Adrenal gland (tissue), 12 donors: Measurements from ENCODE around the gene RNF227. TPM values are rescaled to one million over a fixed set of nuclear protein-coding genes. Genes with fewer than 3 reads are reported as not detected.

Source experiments
- DNase-seq, 7 donors: peaks; one replicate each; pipeline ENCODE4 v3.0.0-alpha.2; 2019 to 2020
- H3K27ac ChIP-seq, 5 donors: fragments of 200-600 bp; sonication (generic) in 4 of 5; 1 replicate in 3 of 5; 2 replicates in 2 of 5; pipeline versions ENCODE4 v1.5.1 to v1.8.0; 2016 to 2020; ENCODE audit warnings: mild to moderate bottlenecking in 1 of 5
- H3K27me3 ChIP-seq: fragments of 200-600 bp; 2 replicates; pipeline ENCODE4 v1.8.0; 2021
- H3K36me3 ChIP-seq, 2 donors: fragments of 200-600 bp; replicated peaks in 1 of 2; 1 replicate in 1 of 2; 2 replicates in 1 of 2; pipeline versions ENCODE4 v1.5.1 to v1.8.0; 2018 to 2022
- H3K4me1 ChIP-seq, 2 donors: fragments of 200-600 bp; replicated peaks in 1 of 2; 1 replicate in 1 of 2; 2 replicates in 1 of 2; pipeline versions ENCODE4 v1.5.1 to v1.8.0; 2018 to 2021
- H3K4me3 ChIP-seq, 4 donors: fragments of 200-600 bp; sonication (generic) in 3 of 4; one replicate each; pipeline ENCODE4 v1.5.1; 2016 to 2018
- H3K9me3 ChIP-seq, 3 donors: fragments of 200-600 bp; sonication (generic) in 1 of 3; replicated peaks in 1 of 3; 1 replicate in 2 of 3; 2 replicates in 1 of 3; pipeline versions ENCODE4 v1.5.1 to v1.8.0; 2016 to 2021
- CTCF ChIP-seq, 6 experiments: fragments of 450-650 bp in 4 of 6; fragments of 200-600 bp in 2 of 6; sonication (generic) in 1 of 6; IDR thresholded peaks; 1 replicate in 5 of 6; 2 replicates in 1 of 6; pipeline versions ENCODE4 v1.5.1 to v1.8.0; 2016 to 2021; ENCODE audit warnings: antibody characterized with exemption in 6 of 6, mild to moderate bottlenecking in 2 of 6, moderate library complexity in 1 of 6
- POLR2A ChIP-seq, 2 donors: fragments of 450-650 bp; IDR thresholded peaks; one replicate each; pipeline ENCODE4 v1.6.1; 2017; ENCODE audit warnings: antibody characterized with exemption in 2 of 2, mild to moderate bottlenecking in 2 of 2, moderate library complexity in 1 of 2
- WGBS, 4 donors: extraction: QIAGEN DNeasy Blood & Tissue Kit in 2 of 4; methylation state at CpG; one replicate each; pipeline versions ENCODE4 v1.1.5 to v1.1.7; 2013 to 2017; 5-methylcytosine and 5-hydroxymethylcytosine counted together
- intact Hi-C, 2 donors: fragments of 100-400 bp; cut with DNase I; formaldehyde crosslinking; loops; one replicate each; pipeline versions ENCODE4 v1.14.1 to v1.15.0; 2022 to 2023
- polyA plus RNA-seq, 3 donors: library from polyadenylated mRNA; stranded (reverse); fragments of 200-250 nt in 2 of 3; fragments of 350-450 nt in 1 of 3; fragmentation: Illumina TruSeq in 1 of 3; extraction: RNeasy Lipid Tissue Mini Kit (QIAGEN cat#74804) in 1 of 3; gene quantifications; one replicate each; pipeline ENCODE4 v1.2.3, GENCODE V29; 2013 to 2014
- total RNA-seq, 9 donors: library from RNA; depleted of rRNA in 4 of 9; stranded (reverse); fragments of >200 nt in 4 of 9; fragments of 120-200 nt in 1 of 9; fragmentation: NEBNext Ultra II Directional in 1 of 9; extraction: Animal tissue kit (Norgen Biotek cat#: 25700) in 1 of 9; gene quantifications; one replicate each; pipeline versions ENCODE4 v1.1.0 to v1.2.4, GENCODE V29; 2013 to 2023
- donor health status: healthy with polysubstance abuse.
- donor health status: Bipolar disorder and iron deficiency.
- donor health status: DM: yes; HTN: yes; CAD: no.
- donor health status: DM: no; HTN: no; CAD: no.
- donor health status: DM: no; HTN: no; CAD: no.
- donor health status: DM: yes; HTN: yes; CAD: no.

The RNF227 gene
- total and polyA plus RNA-seq, 12 donors: 1.1 to 17.3 (median 3.0) TPM

GRCh38 chr17:7944326-7944725 is 28.2 kb upstream of the RNF227 start:
- DNase-seq: no peak
- Histone ChIP-seq H3K4me3 (no peak overlapping the region), H3K9me3 (no peaks in the 10 kb centered on the region), H3K4me1 (no peaks in the 10 kb centered on the region), H3K36me3 (peaks cover 0 to 79% of the 10 kb centered on the region in 2 donors), H3K27me3 (no peaks in the 10 kb centered on the region), H3K27ac (no peak overlapping the region)
- 93 to 99% (median 96%) methylated on average over 9 of the region's 9 CpGs for WGBS, 4 donors
- TF ChIP-seq CTCF (IDR thresholded peaks at IDR 0.05): no peak
- TF ChIP-seq POLR2A (IDR thresholded peaks at IDR 0.05): no peak
- intact Hi-C loops: no loop called here

GRCh38 chr17:7943291-7943690 is 27.2 kb upstream of the RNF227 start:
- Histone ChIP-seq H3K27me3 (no peaks in the 10 kb centered on the region), H3K4me1 (no peaks in the 10 kb centered on the region), H3K9me3 (no peaks in the 10 kb centered on the region), H3K4me3 (no peak overlapping the region), H3K36me3 (peaks cover 0 to 77% of the 10 kb centered on the region in 2 donors), H3K27ac (no peak overlapping the region)
- intact Hi-C loops: no loop called here
- no peak for DNase-seq
- no peak for TF ChIP-seq CTCF (IDR thresholded peaks at IDR 0.05)
- no peak for TF ChIP-seq POLR2A (IDR thresholded peaks at IDR 0.05)
- WGBS, 4 donors: 89 to 98% (median 93%) methylated on average over 4 to 13 of the region's 13 CpGs

GRCh38 chr17:7940743-7941142 is 24.7 kb upstream of the RNF227 start:
- intact Hi-C loops: no loop called here
- WGBS, 4 donors: 93 to 99% (median 96%) methylated on average over 6 of the region's 6 CpGs
- no peak for TF ChIP-seq CTCF (IDR thresholded peaks at IDR 0.05)
- Histone ChIP-seq H3K27me3 (no peaks in the 10 kb centered on the region), H3K36me3 (peaks cover 0 to 72% of the 10 kb centered on the region in 2 donors), H3K27ac (no peak overlapping the region), H3K9me3 (no peaks in the 10 kb centered on the region), H3K4me3 (no peak overlapping the region), H3K4me1 (no peaks in the 10 kb centered on the region)
- no peak for DNase-seq

- Histone ChIP-seq H3K36me3 (peaks cover 0 to 64% of the 10 kb centered on the region in 2 donors), H3K27ac (no peak overlapping the region), H3K4me1 (no peaks in the 10 kb centered on the region), H3K4me3 (no peak overlapping the region), H3K9me3 (no peaks in the 10 kb centered on the region), H3K27me3 (no peaks in the 10 kb centered on the region)
- DNase-seq: no peak
- 93 to 97% (median 97%) methylated on average over 4 of the region's 4 CpGs for WGBS, 4 donors
- intact Hi-C loops: no loop called here
- TF ChIP-seq POLR2A (IDR thresholded peaks at IDR 0.05) (no peak), CTCF (IDR thresholded peaks at IDR 0.05) (no peak)
Observed at GRCh38 chr17:7940034-7940433, 23.9 kb upstream of the RNF227 start.
